ENCODE data around the gene SCG3.
"Not testable (repeated sequence)": the region's sequence is repeated elsewhere in the genome, so short reads cannot be mapped to it uniquely, and the experiment has no call there.

SCG3 gene

GRCh38 chr15:51681303-51681963 lies at the start of gene SCG3:
TSS of gene SCG3 (plus strand) at chr15:51681503. CDS start at chr15:51681756, 253 bp downstream.
- peak; percentile 85 for DNase-seq

- no peak for DNase-seq
Observed at GRCh38 chr15:51634591-51635198, 46.6 kb upstream of the SCG3 start.

- DNase-seq: no peak
Observed at GRCh38 chr15:51641490-51642130, 39.7 kb upstream of the SCG3 start.

GRCh38 chr15:51642696-51643095 lies 38.6 kb upstream of the SCG3 start:
- DNase-seq: no peak

GRCh38 chr15:51647128-51647562 lies 34.2 kb upstream of the SCG3 start:
- DNase-seq: peak; percentile 30

GRCh38 chr15:51648101-51648500 lies 33.2 kb upstream of the SCG3 start:
- DNase-seq: not testable (repeated sequence)

GRCh38 chr15:51648643-51649042 lies 32.7 kb upstream of the SCG3 start:
- DNase-seq: not testable (repeated sequence)

GRCh38 chr15:51649659-51650521 lies 31.4 kb upstream of the SCG3 start:
- peak; percentile 43 for DNase-seq

GRCh38 chr15:51652084-51652668 lies 29.1 kb upstream of the SCG3 start:
- DNase-seq: no peak

GRCh38 chr15:51655401-51656057 lies 25.8 kb upstream of the SCG3 start:
- not testable (repeated sequence) for DNase-seq

GRCh38 chr15:51658664-51659063 lies 22.6 kb upstream of the SCG3 start:
- DNase-seq: no peak

GRCh38 chr15:51661072-51661471 lies 20.2 kb upstream of the SCG3 start:
- DNase-seq: no peak

GRCh38 chr15:51667478-51667877 lies 13.8 kb upstream of the SCG3 start:
- DNase-seq: no peak

- DNase-seq: no peak
Observed at GRCh38 chr15:51668446-51668845, 12.9 kb upstream of the SCG3 start.

GRCh38 chr15:51669381-51669780 lies 11.9 kb upstream of the SCG3 start:
- DNase-seq: no peak

GRCh38 chr15:51672155-51672687 lies 9.1 kb upstream of the SCG3 start:
- DNase-seq: no peak

GRCh38 chr15:51672913-51673857 lies 8.1 kb upstream of the SCG3 start:
- DNase-seq: no peak

- DNase-seq: no peak
Observed at GRCh38 chr15:51675234-51675633, 6.1 kb upstream of the SCG3 start.

GRCh38 chr15:51677021-51677420 lies 4.3 kb upstream of the SCG3 start:
- DNase-seq: no peak

GRCh38 chr15:51677452-51677851 lies 3.9 kb upstream of the SCG3 start:
- DNase-seq: no peak

- no peak for DNase-seq
Observed at GRCh38 chr15:51678096-51678495, 3.2 kb upstream of the SCG3 start.
